Measurements from ENCODE around the gene HLTF. TPM values are rescaled to one million over a fixed set of nuclear protein-coding genes. Genes with fewer than 3 reads are reported as not detected.

HLTF gene
- total RNA-seq, 2 experiments from 2014 or later = 18.7 to 20.4 TPM

DNA sequence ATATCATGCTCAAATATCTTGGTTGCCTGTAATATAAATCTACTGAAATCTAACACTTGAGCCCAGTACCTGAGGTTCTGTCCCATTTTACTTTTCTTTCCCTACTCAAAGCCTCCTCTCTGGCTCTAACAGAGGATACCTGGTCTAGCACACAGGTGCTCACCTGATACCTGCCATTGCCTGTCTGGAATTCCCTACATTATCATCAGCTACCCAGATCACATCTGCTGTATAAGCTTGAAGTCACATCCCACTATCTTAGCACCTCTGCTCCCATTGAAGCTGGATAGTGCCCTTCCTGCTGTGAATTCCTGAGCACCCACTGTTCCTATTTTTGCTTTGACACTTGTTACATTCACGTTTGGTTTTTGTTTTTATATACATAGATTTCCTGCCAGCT lies 64.5 kb downstream of the HLTF start:
- H3K36me3 Mint-ChIP-seq (ENCODE audit: low read depth) = peaks cover 52% of the 10 kb centered on the region
- POLR2A ChIA-PET = no interaction called here
- no peaks in the 10 kb centered on the region for H3K27me3 Mint-ChIP-seq
- H3K4me1 Mint-ChIP-seq = no peaks in the 10 kb centered on the region
- CTCF ChIA-PET = interaction anchor here (1.2 to 2.4 kb wide), 2 partner anchors 18 to 22 kb away, joined by 3 to 6 read pairs; no protein-coding TSS in a partner anchor
- peaks cover 7% of the 10 kb centered on the region for H3K9me3 Mint-ChIP-seq
- DNase-seq = no peak
- no peak overlapping the region for H3K27ac Mint-ChIP-seq
- no peak overlapping the region for H3K4me3 Mint-ChIP-seq

DNA sequence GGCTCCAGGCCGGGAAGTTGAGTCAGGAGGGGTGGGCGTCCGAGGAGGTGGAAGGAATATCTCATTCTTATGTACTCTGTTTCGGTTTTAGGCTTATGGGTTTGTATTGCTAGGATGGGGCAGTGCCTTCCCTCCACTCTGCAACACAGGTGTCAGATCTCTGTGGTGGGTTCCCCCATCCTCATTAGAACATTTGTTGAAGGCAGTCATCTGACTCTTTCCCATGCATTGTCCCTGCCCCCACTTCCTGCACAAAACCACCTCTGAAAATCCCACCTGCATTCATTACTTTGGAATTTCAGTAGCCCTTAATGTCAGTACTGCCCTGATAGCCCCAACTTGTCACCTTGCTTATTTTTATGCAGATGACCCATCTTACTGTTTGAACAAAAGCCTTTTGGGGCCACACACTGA lies 65.5 kb downstream of the HLTF start:
- Mint-ChIP-seq H3K27me3 (no peaks in the 10 kb centered on the region), H3K4me3 (no peak overlapping the region), H3K27ac (no peak overlapping the region), H3K4me1 (peaks cover 4% of the 10 kb centered on the region), H3K9me3 (peaks cover 7% of the 10 kb centered on the region), H3K36me3 (ENCODE audit: low read depth) (peaks cover 49% of the 10 kb centered on the region)
- no peak for DNase-seq
- ChIA-PET CTCF (interaction anchor here (1.5 to 2.4 kb wide), 3 partner anchors 9 to 109 kb away, joined by 3 to 6 read pairs (median 4); partner anchors contain the start of gene HPS3), POLR2A (no interaction called here)

DNA sequence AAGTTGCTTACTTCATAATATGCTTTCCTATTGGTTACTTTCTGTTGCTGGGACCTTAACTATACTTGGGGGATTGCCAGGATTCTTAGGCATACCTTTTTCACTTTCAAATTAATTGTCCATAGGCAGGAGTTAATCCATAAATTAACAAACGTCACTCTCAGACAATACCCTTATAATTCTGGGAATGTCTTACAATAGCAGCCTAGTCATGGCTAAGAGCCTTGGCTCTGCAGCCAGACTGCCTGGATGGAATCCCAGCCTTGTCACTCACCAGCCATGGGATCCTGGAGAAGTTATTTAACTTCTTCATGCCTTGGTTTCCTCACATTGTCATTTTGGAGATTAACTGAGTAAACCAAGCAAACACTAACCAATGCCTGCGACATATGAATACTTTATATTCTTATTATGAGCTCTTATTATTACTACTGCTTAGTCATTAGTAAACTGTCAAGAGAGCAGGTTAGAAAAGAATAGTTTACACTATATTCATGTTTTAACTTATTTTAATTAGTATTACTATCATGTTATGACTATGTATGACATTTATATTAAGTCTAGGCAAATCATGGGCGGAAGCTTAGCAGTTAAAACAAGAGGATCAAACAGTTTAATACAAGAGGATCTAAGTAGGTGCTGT lies 66.0 kb downstream of the HLTF start:
- ChIA-PET POLR2A (no interaction called here), CTCF (interaction anchor here (1.5 to 2.4 kb wide), 3 partner anchors 9 to 109 kb away, joined by 3 to 6 read pairs (median 4); partner anchors contain the start of gene HPS3)
- H3K4me1 Mint-ChIP-seq = peaks cover 7% of the 10 kb centered on the region
- no peaks in the 10 kb centered on the region for H3K27me3 Mint-ChIP-seq
- no peak for DNase-seq
- H3K9me3 Mint-ChIP-seq = peaks cover 7% of the 10 kb centered on the region
- no peak overlapping the region for H3K27ac Mint-ChIP-seq
- no peak overlapping the region for H3K4me3 Mint-ChIP-seq
- H3K36me3 Mint-ChIP-seq (ENCODE audit: low read depth) = peaks cover 49% of the 10 kb centered on the region

DNA sequence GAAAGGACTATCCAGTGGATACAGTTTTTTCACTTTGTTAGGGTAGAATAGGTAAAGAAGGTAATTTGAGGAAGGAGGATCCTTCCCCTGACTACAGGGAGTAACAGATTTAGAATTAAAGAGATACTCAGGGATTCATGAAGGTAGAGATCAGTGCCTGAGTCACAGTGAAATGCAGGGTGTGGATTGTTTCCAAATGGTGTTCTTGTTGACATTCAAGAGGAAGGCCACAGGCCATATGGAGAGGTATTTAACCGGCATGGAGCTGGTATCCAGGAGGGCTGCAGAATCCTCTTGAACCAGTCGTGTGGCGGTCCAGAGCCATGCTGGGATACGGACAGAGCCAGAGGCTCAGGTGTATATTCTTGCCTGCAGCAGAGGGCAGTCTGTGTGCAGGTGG lies 66.8 kb downstream of the HLTF start:
- Mint-ChIP-seq H3K36me3 (ENCODE audit: low read depth) (peaks cover 48% of the 10 kb centered on the region), H3K9me3 (peaks cover 2% of the 10 kb centered on the region), H3K27me3 (no peaks in the 10 kb centered on the region), H3K27ac (no peak overlapping the region), H3K4me3 (no peak overlapping the region), H3K4me1 (peaks cover 7% of the 10 kb centered on the region)
- ChIA-PET CTCF (interaction anchor here (1.5 to 2.0 kb wide), 2 partner anchors 10 to 110 kb away, joined by 3 to 4 read pairs; partner anchors contain the start of gene HPS3), POLR2A (no interaction called here)
- DNase-seq = no peak

GRCh38 chr3:149018247-149018646 lies 68.1 kb downstream of the HLTF start:
- DNase-seq = no peak
- H3K27me3 Mint-ChIP-seq = no peaks in the 10 kb centered on the region
- no peaks in the 10 kb centered on the region for H3K9me3 Mint-ChIP-seq
- peaks cover 44% of the 10 kb centered on the region for H3K36me3 Mint-ChIP-seq (ENCODE audit: low read depth)
- peaks cover 10% of the 10 kb centered on the region for H3K4me1 Mint-ChIP-seq
- ChIA-PET CTCF (interaction anchor here (1.4 to 1.8 kb wide), 2 partner anchors 10 to 16 kb away, joined by 4 read pairs; no protein-coding TSS in a partner anchor), POLR2A (no interaction called here)
- no peak overlapping the region for H3K27ac Mint-ChIP-seq
- H3K4me3 Mint-ChIP-seq = no peak overlapping the region

DNA sequence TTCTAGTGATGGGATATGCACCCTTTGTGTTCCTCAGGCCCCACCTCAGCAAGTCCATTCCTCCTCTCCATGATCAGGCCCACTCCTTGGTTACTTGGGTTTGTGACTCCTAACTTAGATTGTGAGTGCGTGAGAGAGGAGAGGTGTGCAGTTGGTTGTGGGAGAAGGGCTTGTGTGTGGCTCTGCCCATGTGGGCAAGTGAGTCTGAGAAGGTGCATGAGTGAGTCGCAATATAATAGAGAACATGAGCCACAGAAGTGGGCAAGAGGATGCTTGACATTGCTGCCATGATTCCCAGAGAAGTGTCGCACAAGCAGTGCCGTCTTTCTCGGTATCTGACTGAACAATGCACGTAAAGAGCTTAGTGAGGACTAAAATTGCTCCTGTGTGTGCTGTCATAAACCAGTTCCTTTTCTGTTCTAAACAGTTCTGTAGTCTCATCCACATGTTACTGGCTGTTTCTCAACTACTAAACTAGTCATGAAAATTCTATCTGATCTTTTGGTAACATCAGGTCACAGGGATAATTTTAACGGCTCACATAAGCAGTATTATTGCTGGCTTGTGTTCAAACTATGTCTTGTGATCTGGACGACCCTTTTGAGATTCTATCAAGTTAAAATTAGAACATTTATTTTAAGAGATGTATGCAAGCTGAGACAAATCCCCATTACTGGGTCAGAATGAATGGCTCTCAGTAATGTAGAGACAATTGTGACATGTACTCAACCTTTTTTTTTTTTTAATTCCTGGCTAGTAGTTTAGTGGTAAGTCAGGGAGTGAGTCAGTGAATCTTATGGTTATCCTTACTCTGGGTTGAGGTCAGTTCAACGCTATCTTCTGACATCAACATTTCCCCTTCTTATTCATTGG lies 69.4 kb downstream of the HLTF start:
- DNase-seq = no peak
- Mint-ChIP-seq H3K27ac (no peak overlapping the region), H3K9me3 (no peaks in the 10 kb centered on the region), H3K4me1 (peaks cover 10% of the 10 kb centered on the region), H3K36me3 (ENCODE audit: low read depth) (peaks cover 37% of the 10 kb centered on the region), H3K4me3 (no peak overlapping the region), H3K27me3 (no peaks in the 10 kb centered on the region)
- POLR2A ChIA-PET = interaction anchor here (0.6 kb wide), 1 partner anchor 27 kb away, joined by 3 read pairs; no protein-coding TSS in a partner anchor
- CTCF ChIA-PET = interaction anchor here (0.6 to 1.8 kb wide), 2 partner anchors 11 to 46 kb away, joined by 4 to 6 read pairs; no protein-coding TSS in a partner anchor

GRCh38 chr3:149016242-149016641 lies 70.1 kb downstream of the HLTF start:
- ChIA-PET CTCF (no interaction called here), POLR2A (no interaction called here)
- Mint-ChIP-seq H3K27ac (no peak overlapping the region), H3K27me3 (no peaks in the 10 kb centered on the region), H3K4me3 (no peak overlapping the region), H3K36me3 (ENCODE audit: low read depth) (peaks cover 41% of the 10 kb centered on the region), H3K9me3 (no peaks in the 10 kb centered on the region), H3K4me1 (peaks cover 10% of the 10 kb centered on the region)
- no peak for DNase-seq

DNA sequence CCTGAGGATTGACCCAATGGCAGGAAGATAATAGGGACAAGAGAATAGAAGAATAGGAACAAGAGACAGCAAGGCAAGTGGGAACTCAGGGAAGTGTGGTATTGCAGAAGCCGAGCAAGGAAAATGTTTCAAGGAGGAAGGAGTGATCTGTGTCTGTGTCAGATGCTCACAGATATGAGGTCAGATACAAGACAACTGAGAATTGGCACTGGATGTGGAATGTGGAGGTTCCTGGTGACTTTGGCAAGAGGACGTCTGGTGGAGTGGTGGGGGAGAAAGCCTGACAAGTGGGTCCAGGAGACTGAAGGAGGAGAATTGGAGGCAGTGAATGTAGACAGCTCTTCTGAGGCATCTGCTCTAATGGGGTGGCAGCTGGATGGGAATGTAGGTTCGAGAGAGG lies 70.9 kb downstream of the HLTF start:
- H3K4me3 Mint-ChIP-seq = no peak overlapping the region
- CTCF ChIA-PET = interaction anchor here (0.5 kb wide), 1 partner anchor 177 kb away, joined by 3 read pairs; no protein-coding TSS in a partner anchor

GRCh38 chr3:149013726-149014125 lies 72.6 kb downstream of the HLTF start:
- ChIA-PET CTCF (no interaction called here), POLR2A (no interaction called here)
- Mint-ChIP-seq H3K4me1 (peaks cover 28% of the 10 kb centered on the region), H3K27ac (no peak overlapping the region), H3K27me3 (no peaks in the 10 kb centered on the region), H3K9me3 (no peaks in the 10 kb centered on the region), H3K36me3 (ENCODE audit: low read depth) (peaks cover 59% of the 10 kb centered on the region), H3K4me3 (no peak overlapping the region)
- DNase-seq = no peak

More for the DNA sequence above, 70.9 kb downstream of the HLTF start:
- H3K9me3 Mint-ChIP-seq = no peaks in the 10 kb centered on the region
- no peak overlapping the region for H3K27ac Mint-ChIP-seq
- no peak for DNase-seq
- peaks cover 48% of the 10 kb centered on the region for H3K36me3 Mint-ChIP-seq (ENCODE audit: low read depth)
- no peaks in the 10 kb centered on the region for H3K27me3 Mint-ChIP-seq
- POLR2A ChIA-PET = no interaction called here
- peaks cover 15% of the 10 kb centered on the region for H3K4me1 Mint-ChIP-seq

GRCh38 chr3:149011676-149012075 lies 74.7 kb downstream of the HLTF start:
- peaks cover 68% of the 10 kb centered on the region for H3K36me3 Mint-ChIP-seq (ENCODE audit: low read depth)
- ChIA-PET CTCF (interaction anchor here (1.0 kb wide), 1 partner anchor 31 kb away, joined by 3 read pairs; no protein-coding TSS in a partner anchor), POLR2A (no interaction called here)
- no peak for DNase-seq
- no peaks in the 10 kb centered on the region for H3K9me3 Mint-ChIP-seq
- H3K27me3 Mint-ChIP-seq = no peaks in the 10 kb centered on the region
- H3K27ac Mint-ChIP-seq = no peak overlapping the region
- H3K4me3 Mint-ChIP-seq = no peak overlapping the region
- peaks cover 37% of the 10 kb centered on the region for H3K4me1 Mint-ChIP-seq

GRCh38 chr3:149010966-149011365 lies 75.4 kb downstream of the HLTF start:
- Mint-ChIP-seq H3K4me1 (peaks cover 34% of the 10 kb centered on the region), H3K27ac (peak overlapping the region; percentile 85)

GRCh38 chr3:149010504-149010951 lies 75.8 kb downstream of the HLTF start:
- H3K27ac Mint-ChIP-seq = peak overlapping the region; percentile 85
- H3K9me3 Mint-ChIP-seq = no peaks in the 10 kb centered on the region
- DNase-seq = no peak
- peaks cover 32% of the 10 kb centered on the region for H3K4me1 Mint-ChIP-seq
- POLR2A ChIA-PET = no interaction called here
- H3K36me3 Mint-ChIP-seq (ENCODE audit: low read depth) = peaks cover 61% of the 10 kb centered on the region
- CTCF ChIA-PET = interaction anchor here (1.1 kb wide), 1 partner anchor 19 kb away, joined by 3 read pairs; the partner anchor contains the start of gene GYG1
- no peaks in the 10 kb centered on the region for H3K27me3 Mint-ChIP-seq
- H3K4me3 Mint-ChIP-seq = no peak overlapping the region

More at GRCh38 chr3:149010966-149011365, 75.4 kb downstream of the HLTF start:
- no peak for DNase-seq
- peaks cover 63% of the 10 kb centered on the region for H3K36me3 Mint-ChIP-seq (ENCODE audit: low read depth)
- ChIA-PET POLR2A (no interaction called here), CTCF (no interaction called here)
- H3K4me3 Mint-ChIP-seq = no peak overlapping the region
- no peaks in the 10 kb centered on the region for H3K27me3 Mint-ChIP-seq
- H3K9me3 Mint-ChIP-seq = no peaks in the 10 kb centered on the region

- H3K36me3 Mint-ChIP-seq (ENCODE audit: low read depth) = peaks cover 55% of the 10 kb centered on the region
- CTCF ChIA-PET = interaction anchor here (0.5 to 2.6 kb wide), 7 partner anchors 9 to 123 kb away, joined by 3 to 10 read pairs (median 3); partner anchors contain the start of gene GYG1
- H3K9me3 Mint-ChIP-seq = no peaks in the 10 kb centered on the region
- POLR2A ChIA-PET = no interaction called here
- H3K4me3 Mint-ChIP-seq = no peak overlapping the region
- H3K27ac Mint-ChIP-seq = peak overlapping the region; percentile 85
- no peaks in the 10 kb centered on the region for H3K27me3 Mint-ChIP-seq
- DNase-seq = peak; percentile 57
- H3K4me1 Mint-ChIP-seq = peaks cover 30% of the 10 kb centered on the region
These were observed 76.6 kb downstream of the HLTF start for GRCh38 chr3:149009732-149010131.
